Osteocyte (in vitro differentiated cells): Measurements from ENCODE around the gene CDC37L1. TPM values are rescaled to one million over a fixed set of nuclear protein-coding genes. Genes with fewer than 3 reads are reported as not detected.

Source experiments
- DNase-seq: peaks from one replicate; pipeline ENCODE4 v3.0.0; 2021; ENCODE audit warnings: mixed read lengths; ENCODE audit not compliant: unreplicated experiment; ENCODE audit errors: extremely low spot score
- H3K27ac Mint-ChIP-seq: one replicate; pipeline ENCODE4 v1.8.0; 2021; ENCODE audit warnings: mild to moderate bottlenecking, mixed read lengths; ENCODE audit not compliant: unreplicated experiment
- H3K27me3 Mint-ChIP-seq: one replicate; pipeline ENCODE4 v1.8.0; 2021; ENCODE audit warnings: mixed read lengths; ENCODE audit not compliant: unreplicated experiment
- H3K36me3 Mint-ChIP-seq: one replicate; pipeline ENCODE4 v1.8.0; 2021; ENCODE audit warnings: mixed read lengths; ENCODE audit not compliant: unreplicated experiment
- H3K4me1 Mint-ChIP-seq: one replicate; pipeline ENCODE4 v1.8.0; 2021; ENCODE audit warnings: mixed read lengths; ENCODE audit not compliant: unreplicated experiment
- H3K4me3 Mint-ChIP-seq: one replicate; pipeline ENCODE4 v1.8.0; 2021; ENCODE audit warnings: mild to moderate bottlenecking, moderate library complexity, mixed read lengths; ENCODE audit not compliant: unreplicated experiment
- H3K9me3 Mint-ChIP-seq: one replicate; pipeline ENCODE4 v1.8.0; 2021; ENCODE audit warnings: mixed read lengths; ENCODE audit not compliant: unreplicated experiment
- total RNA-seq: library from RNA; stranded (reverse); gene quantifications from 2 replicates; pipeline ENCODE4 v1.2.1, GENCODE V29; 2021
- TF ChIP-seq, protein P1 (sequence below): fragments of 200-600 bp; sonication (generic); IDR thresholded peaks from 2 replicates; pipeline ENCODE4 v1.5.0; 2021; ENCODE audit warnings: antibody characterized with exemption, mild to moderate bottlenecking, moderate library complexity

Gene CDC37L1
- total RNA-seq, 1 donor from 2014 or later = 19.9 TPM

DNA sequence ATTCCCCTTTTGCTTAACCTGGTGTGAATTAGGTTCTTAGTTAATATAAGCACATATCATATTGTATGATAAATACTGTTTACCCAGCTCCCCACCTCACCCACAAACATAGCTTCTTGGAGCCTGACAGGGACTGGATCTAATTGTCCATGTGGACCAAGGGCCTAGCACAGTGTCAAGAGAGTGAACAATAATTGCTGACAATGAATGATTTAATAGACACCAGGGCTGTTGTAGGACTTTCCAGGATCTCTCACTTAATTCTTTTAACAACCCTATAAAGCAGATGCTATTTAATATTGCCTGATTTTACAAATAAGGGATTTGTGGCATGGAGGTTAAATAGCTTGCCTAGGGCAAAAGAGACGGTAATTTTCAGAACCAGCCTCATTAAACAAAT lies 36.8 kb downstream of the CDC37L1 start:
- Mint-ChIP-seq H3K9me3 (no peaks in the 10 kb centered on the region), H3K27ac (no peak overlapping the region), H3K36me3 (peaks cover 40% of the 10 kb centered on the region), H3K27me3 (no peaks in the 10 kb centered on the region), H3K4me1 (no peaks in the 10 kb centered on the region), H3K4me3 (no peak overlapping the region)
- no peak for DNase-seq
- TF ChIP-seq, protein P1, sequence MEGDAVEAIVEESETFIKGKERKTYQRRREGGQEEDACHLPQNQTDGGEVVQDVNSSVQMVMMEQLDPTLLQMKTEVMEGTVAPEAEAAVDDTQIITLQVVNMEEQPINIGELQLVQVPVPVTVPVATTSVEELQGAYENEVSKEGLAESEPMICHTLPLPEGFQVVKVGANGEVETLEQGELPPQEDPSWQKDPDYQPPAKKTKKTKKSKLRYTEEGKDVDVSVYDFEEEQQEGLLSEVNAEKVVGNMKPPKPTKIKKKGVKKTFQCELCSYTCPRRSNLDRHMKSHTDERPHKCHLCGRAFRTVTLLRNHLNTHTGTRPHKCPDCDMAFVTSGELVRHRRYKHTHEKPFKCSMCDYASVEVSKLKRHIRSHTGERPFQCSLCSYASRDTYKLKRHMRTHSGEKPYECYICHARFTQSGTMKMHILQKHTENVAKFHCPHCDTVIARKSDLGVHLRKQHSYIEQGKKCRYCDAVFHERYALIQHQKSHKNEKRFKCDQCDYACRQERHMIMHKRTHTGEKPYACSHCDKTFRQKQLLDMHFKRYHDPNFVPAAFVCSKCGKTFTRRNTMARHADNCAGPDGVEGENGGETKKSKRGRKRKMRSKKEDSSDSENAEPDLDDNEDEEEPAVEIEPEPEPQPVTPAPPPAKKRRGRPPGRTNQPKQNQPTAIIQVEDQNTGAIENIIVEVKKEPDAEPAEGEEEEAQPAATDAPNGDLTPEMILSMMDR = no peak

DNA sequence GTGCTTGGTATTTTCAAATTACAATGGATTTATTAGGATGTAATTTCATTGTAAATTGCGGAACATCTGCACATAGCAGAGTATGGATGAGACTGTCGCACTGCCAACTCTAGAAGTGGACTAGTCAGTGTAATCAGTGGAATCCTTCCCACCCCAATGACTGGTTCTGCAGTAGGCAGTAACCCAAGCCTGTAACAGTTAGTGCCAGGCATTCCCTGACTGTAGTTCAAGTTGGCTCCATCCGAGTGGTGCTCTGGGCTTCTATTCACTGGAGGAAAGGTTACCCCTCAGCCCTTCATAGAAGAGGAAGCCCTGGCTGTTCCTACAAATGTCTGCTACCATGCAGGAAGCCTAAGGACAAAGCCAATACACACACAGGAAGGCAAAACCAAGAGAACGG lies 38.4 kb downstream of the CDC37L1 start:
- no peak overlapping the region for H3K4me3 Mint-ChIP-seq

DNA sequence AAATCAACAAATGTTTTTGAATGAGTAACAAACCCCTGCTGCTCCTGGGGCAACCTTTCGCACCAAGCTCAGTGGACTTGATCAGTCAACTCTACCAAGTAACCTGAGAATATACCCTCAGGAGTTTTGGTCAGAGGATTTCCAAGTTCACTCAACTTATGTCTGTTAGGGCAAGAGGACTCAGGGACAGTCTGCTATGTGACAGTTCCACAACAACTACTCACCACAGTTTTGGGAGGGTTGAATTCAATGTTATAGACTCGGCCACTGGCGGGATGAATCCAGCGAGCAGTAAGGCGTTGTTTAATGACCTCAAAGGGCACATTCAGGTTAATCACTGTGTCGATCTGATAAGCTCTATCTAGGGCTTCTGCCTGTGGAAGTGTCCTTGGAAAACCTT lies 39.5 kb downstream of the CDC37L1 start:
- H3K4me1 Mint-ChIP-seq = no peaks in the 10 kb centered on the region
- peaks cover 37% of the 10 kb centered on the region for H3K36me3 Mint-ChIP-seq
- H3K27ac Mint-ChIP-seq = no peak overlapping the region
- TF ChIP-seq, protein P1 = no peak
- no peak for DNase-seq
- no peak overlapping the region for H3K4me3 Mint-ChIP-seq
- no peaks in the 10 kb centered on the region for H3K9me3 Mint-ChIP-seq
- no peaks in the 10 kb centered on the region for H3K27me3 Mint-ChIP-seq

More for the DNA sequence above, 38.4 kb downstream of the CDC37L1 start:
- no peak overlapping the region for H3K27ac Mint-ChIP-seq
- no peaks in the 10 kb centered on the region for H3K27me3 Mint-ChIP-seq
- H3K36me3 Mint-ChIP-seq = peaks cover 41% of the 10 kb centered on the region
- DNase-seq = no peak
- no peaks in the 10 kb centered on the region for H3K9me3 Mint-ChIP-seq
- no peaks in the 10 kb centered on the region for H3K4me1 Mint-ChIP-seq
- TF ChIP-seq, protein P1 = no peak

DNA sequence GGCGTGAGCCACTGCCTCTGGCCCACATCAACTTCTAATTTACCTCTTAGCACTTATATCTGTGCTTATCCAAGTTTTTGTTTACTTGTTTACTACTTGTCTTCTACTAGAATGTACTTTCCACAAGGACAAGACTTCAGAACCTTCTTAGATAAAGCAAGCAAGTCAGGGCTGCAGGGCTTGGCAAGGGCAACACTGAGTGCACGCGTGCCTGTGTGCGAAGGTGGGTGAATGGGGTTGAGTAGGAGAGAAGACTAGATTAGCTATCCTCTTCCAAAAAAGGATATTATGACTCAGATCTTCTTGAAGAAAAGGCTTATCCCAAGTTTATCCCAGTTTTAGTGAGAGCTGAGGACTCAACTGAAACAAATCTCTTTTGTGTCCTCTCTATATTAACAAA lies 42.4 kb downstream of the CDC37L1 start:
- H3K36me3 Mint-ChIP-seq = peaks cover 39% of the 10 kb centered on the region
- H3K9me3 Mint-ChIP-seq = no peaks in the 10 kb centered on the region

DNA sequence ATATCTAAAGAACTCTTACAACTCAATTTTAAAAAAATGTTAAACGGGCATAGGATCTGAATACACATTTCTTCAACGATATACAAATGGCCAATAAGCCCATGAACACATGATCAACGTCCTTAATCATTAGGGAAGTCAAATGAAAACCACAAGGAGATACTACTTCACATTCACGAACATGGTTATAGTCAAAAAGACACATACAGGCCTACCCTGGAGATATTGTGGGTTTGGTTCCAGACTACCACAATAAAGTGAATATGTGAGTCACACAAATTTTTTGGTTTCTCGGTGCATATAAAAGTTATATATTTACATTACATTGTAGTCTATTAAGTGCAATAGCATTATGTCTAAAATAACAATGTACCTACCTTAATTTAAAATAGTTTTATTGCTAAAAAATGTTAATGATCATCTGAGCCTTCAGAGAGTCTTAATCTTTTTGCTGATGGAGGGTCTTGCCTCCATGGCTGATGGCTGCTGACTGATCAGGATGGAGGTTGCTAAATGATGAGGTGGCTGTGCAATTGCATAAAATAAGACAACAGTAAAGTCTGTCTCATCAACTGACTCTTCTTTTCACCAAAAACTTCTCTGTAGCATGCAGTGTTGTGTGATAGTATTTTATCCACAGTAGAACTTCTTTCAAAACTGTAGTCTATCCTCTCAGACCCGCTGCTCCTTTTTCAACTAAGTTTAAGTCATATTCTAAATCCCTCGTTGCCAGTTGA lies 46.5 kb downstream of the CDC37L1 start:
- TF ChIP-seq, protein P1 = no peak
- Mint-ChIP-seq H3K4me1 (no peaks in the 10 kb centered on the region), H3K27ac (no peak overlapping the region)

More for the DNA sequence above, 42.4 kb downstream of the CDC37L1 start:
- Mint-ChIP-seq H3K4me3 (no peak overlapping the region), H3K27me3 (no peaks in the 10 kb centered on the region), H3K4me1 (no peaks in the 10 kb centered on the region), H3K27ac (no peak overlapping the region)
- DNase-seq = no peak
- TF ChIP-seq, protein P1 = no peak

More for the DNA sequence above, 46.5 kb downstream of the CDC37L1 start:
- DNase-seq = no peak
- H3K4me3 Mint-ChIP-seq = no peak overlapping the region
- H3K27me3 Mint-ChIP-seq = no peaks in the 10 kb centered on the region
- H3K36me3 Mint-ChIP-seq = peaks cover 20% of the 10 kb centered on the region
- H3K9me3 Mint-ChIP-seq = no peaks in the 10 kb centered on the region
